Liver (tissue), 9 donors: Measurements from ENCODE around the gene PDRG1. TPM values are rescaled to one million over a fixed set of nuclear protein-coding genes. Genes with fewer than 3 reads are reported as not detected.

ENCODE experiments used
- DNase-seq: peaks from one replicate; pipeline ENCODE4 v3.0.0-alpha.2; 2017; ENCODE audit warnings: low spot score
- H3K27ac ChIP-seq, 2 donors: one replicate each; pipeline ENCODE4 v1.7.0; 2013; ENCODE audit warnings: inconsistent platforms in 2 of 2, low read length in 2 of 2, control low read depth in 1 of 2, low read depth in 1 of 2, mild to moderate bottlenecking in 1 of 2
- H3K27me3 ChIP-seq, 4 donors: one replicate each; pipeline versions ENCODE4 v1.6.1 to v1.7.0; 2013; ENCODE audit warnings: low read length in 3 of 4, inconsistent platforms in 1 of 4, mild to moderate bottlenecking in 1 of 4, moderate library complexity in 1 of 4; ENCODE audit not compliant: control insufficient read depth in 4 of 4, insufficient read depth in 4 of 4
- H3K36me3 ChIP-seq, 4 donors: one replicate each; pipeline versions ENCODE4 v1.6.1 to v1.7.0; 2013; ENCODE audit warnings: low read length in 3 of 4, mild to moderate bottlenecking in 3 of 4, low read depth in 1 of 4, moderate library complexity in 1 of 4; ENCODE audit not compliant: control insufficient read depth in 4 of 4, insufficient read depth in 3 of 4
- H3K4me1 ChIP-seq, 4 donors: one replicate each; pipeline versions ENCODE4 v1.6.1 to v1.7.0; 2013; ENCODE audit warnings: low read length in 3 of 4, mild to moderate bottlenecking in 3 of 4, moderate library complexity in 1 of 4; ENCODE audit not compliant: control insufficient read depth in 4 of 4, insufficient read depth in 4 of 4
- H3K4me3 ChIP-seq, 3 donors: one replicate each; pipeline versions ENCODE4 v1.6.1 to v1.7.0; 2013; ENCODE audit warnings: low read length in 3 of 3, control low read depth in 1 of 3, low read depth in 1 of 3, mild to moderate bottlenecking in 1 of 3
- H3K9ac ChIP-seq, 2 donors: one replicate each; pipeline ENCODE4 v1.7.0; 2013; ENCODE audit warnings: low read length in 2 of 2, mild to moderate bottlenecking in 2 of 2, moderate library complexity in 2 of 2, control low read depth in 1 of 2, low read depth in 1 of 2
- H3K9me3 ChIP-seq, 4 donors: one replicate each; pipeline versions ENCODE4 v1.6.1 to v1.7.0; 2013; ENCODE audit warnings: low read length in 3 of 4; ENCODE audit not compliant: control insufficient read depth in 4 of 4
- FOXA1 ChIP-seq: IDR thresholded peaks from 2 replicates; pipeline ENCODE4 v1.6.1; 2016; ENCODE audit warnings: antibody characterized with exemption
- GABPA ChIP-seq, 2 donors: IDR thresholded peaks in 1 of 2; conservative IDR thresholded peaks in 1 of 2; 2 replicates each; pipeline ENCODE4 v1.6.1; 2016; ENCODE audit warnings: antibody characterized with exemption in 2 of 2, mild to moderate bottlenecking in 1 of 2, moderate library complexity in 1 of 2
- HNF4A ChIP-seq, 2 donors: conservative IDR thresholded peaks; 2 replicates each; pipeline ENCODE4 v1.6.1; 2016; ENCODE audit warnings: antibody characterized with exemption in 2 of 2, mild to moderate bottlenecking in 2 of 2
- HNF4G ChIP-seq: IDR thresholded peaks from 2 replicates; pipeline ENCODE4 v1.6.1; 2016; ENCODE audit warnings: antibody characterized with exemption
- JUND ChIP-seq, 2 donors: IDR thresholded peaks; 2 replicates each; pipeline ENCODE4 v1.6.1; 2016; ENCODE audit warnings: antibody characterized with exemption in 2 of 2
- NR2F2 ChIP-seq: IDR thresholded peaks from 2 replicates; pipeline ENCODE4 v1.6.1; 2016; ENCODE audit warnings: antibody characterized with exemption
- RAD21 ChIP-seq, 2 donors: IDR thresholded peaks; 2 replicates each; pipeline ENCODE4 v1.6.1; 2016; ENCODE audit warnings: antibody characterized with exemption in 2 of 2, mild to moderate bottlenecking in 2 of 2
- RXRA ChIP-seq, 2 donors: IDR thresholded peaks; 2 replicates each; pipeline ENCODE4 v1.6.1; 2017 to 2018; ENCODE audit warnings: antibody characterized with exemption in 2 of 2, mild to moderate bottlenecking in 1 of 2
- TAF1 ChIP-seq: conservative IDR thresholded peaks from 2 replicates; pipeline ENCODE4 v1.6.1; 2016; ENCODE audit warnings: antibody characterized with exemption, mild to moderate bottlenecking
- YY1 ChIP-seq: IDR thresholded peaks from 2 replicates; pipeline ENCODE4 v1.6.1; 2016; ENCODE audit warnings: antibody characterized with exemption, mild to moderate bottlenecking
- ZBTB33 ChIP-seq: IDR thresholded peaks from 2 replicates; pipeline ENCODE4 v1.6.1; 2016; ENCODE audit warnings: antibody characterized with exemption
- WGBS: extraction: QIAGEN DNeasy Blood & Tissue Kit; methylation state at CpG from one replicate; pipeline ENCODE4 v1.1.7; 2013; 5-methylcytosine and 5-hydroxymethylcytosine counted together
- polyA plus RNA-seq, 2 donors: library from polyadenylated mRNA; stranded (reverse) in 1 of 2; unstranded in 1 of 2; fragments of 200-250 nt in 1 of 2; fragments of >200 nt in 1 of 2; fragmentation: Nextera tagmentation in 1 of 2; extraction: Ambion mirVana in 1 of 2; gene quantifications; one replicate each; pipeline versions ENCODE4 v1.2.1 to v1.2.3, GENCODE V29; 2013 to 2015
- total RNA-seq, 2 donors: library from RNA; depleted of rRNA; stranded (reverse); fragments of >200 nt; gene quantifications; one replicate each; pipeline ENCODE4 v1.2.3, GENCODE V29; 2014
- TF ChIP-seq, protein P1 (sequence below): IDR thresholded peaks from 2 replicates; pipeline ENCODE4 v1.6.1; 2016; ENCODE audit warnings: antibody characterized with exemption
- TF ChIP-seq, protein P2 (sequence below): IDR thresholded peaks from 2 replicates; pipeline ENCODE4 v1.6.1; 2016; ENCODE audit warnings: antibody characterized with exemption, mild to moderate bottlenecking
- donor health status: healthy.
- donor health status: healthy.
- donor health status: healthy.
- donor health status: healthy.
- donor health status: healthy.

The PDRG1 gene
- total and polyA plus RNA-seq, 4 donors = 2.2 to 8.0 (median 3.6) TPM

- Histone ChIP-seq H3K36me3 (no peaks in the 10 kb centered on the region), H3K4me3 (no peak overlapping the region), H3K27ac (no peak overlapping the region), H3K4me1 (no peaks in the 10 kb centered on the region), H3K9ac (no peak overlapping the region), H3K9me3 (no peaks in the 10 kb centered on the region), H3K27me3 (peaks cover 0 to 11% (median 4%) of the 10 kb centered on the region in 4 donors)
- no peak for DNase-seq
- WGBS = 46% methylated on average over 2 of the region's 2 CpGs
- TF ChIP-seq TAF1 = no peak
Observed at GRCh38 chr20:31962761-31963160, 10.9 kb upstream of the PDRG1 start.

DNA sequence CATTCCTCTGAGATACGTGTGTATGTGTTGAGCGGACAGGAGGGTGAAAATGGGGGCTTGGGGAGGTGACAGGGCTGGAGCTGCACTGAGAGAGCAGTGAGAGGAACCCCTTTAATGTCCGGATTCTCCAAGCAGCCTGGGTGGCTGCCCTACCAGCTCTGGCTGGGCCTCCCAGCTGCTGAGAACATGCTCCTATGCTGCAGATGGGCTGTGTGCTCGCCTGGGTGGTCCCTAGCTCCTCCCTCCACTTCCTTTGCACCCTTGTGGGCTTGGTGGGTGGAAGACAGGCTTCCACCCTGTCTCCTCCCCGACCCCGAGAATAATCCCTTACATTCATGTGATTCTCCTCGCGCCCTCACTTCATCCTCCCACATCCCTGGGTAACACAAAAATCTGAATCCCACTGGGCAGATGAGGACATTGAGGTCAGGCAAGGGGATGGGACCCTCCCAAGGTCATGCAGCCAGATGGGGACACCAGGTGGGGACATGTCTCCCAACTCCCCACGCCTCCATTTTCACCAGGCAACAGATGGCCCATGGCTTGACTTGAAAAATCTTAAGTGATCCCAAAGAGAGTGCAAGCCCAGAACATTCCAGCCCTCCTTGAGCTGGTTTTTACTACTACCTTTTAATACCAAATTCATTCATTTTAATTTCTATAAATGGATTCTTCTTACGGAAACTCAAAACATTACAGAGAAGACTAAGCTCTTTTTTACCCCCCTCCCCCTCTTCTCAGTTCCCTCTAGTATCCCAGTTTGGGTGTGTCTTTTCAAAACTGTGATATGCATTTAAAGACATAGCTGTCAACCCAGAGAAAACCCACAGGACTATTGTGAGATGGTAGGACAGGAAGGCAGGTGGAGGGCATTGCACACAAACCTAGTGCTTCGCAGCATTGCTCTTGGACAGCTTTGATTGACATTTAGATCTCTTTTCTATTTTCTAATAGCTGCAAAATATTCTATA is 5.0 kb upstream of the PDRG1 start:
- Histone ChIP-seq H3K9ac (no peak overlapping the region), H3K4me3 (no peak overlapping the region), H3K9me3 (no peaks in the 10 kb centered on the region), H3K36me3 (no peaks in the 10 kb centered on the region), H3K27ac (no peak overlapping the region), H3K4me1 (peaks cover 0 to 3% (median 0%) of the 10 kb centered on the region in 4 donors), H3K27me3 (peaks cover 0 to 4% (median 0%) of the 10 kb centered on the region in 4 donors)
- DNase-seq = no peak
- WGBS = 45% methylated on average over 11 of the region's 11 CpGs
- TF ChIP-seq RAD21 (IDR thresholded peaks at IDR 0.05) = no peak
- TF ChIP-seq FOXA1 = no peak
- no peak for TF ChIP-seq HNF4A (conservative IDR thresholded peaks at IDR 0.05)
- TF ChIP-seq JUND (IDR thresholded peaks at IDR 0.05) = no peak
- TF ChIP-seq NR2F2 = no peak
- TF ChIP-seq, protein P1, sequence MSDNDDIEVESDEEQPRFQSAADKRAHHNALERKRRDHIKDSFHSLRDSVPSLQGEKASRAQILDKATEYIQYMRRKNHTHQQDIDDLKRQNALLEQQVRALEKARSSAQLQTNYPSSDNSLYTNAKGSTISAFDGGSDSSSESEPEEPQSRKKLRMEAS = no peak
- TF ChIP-seq HNF4G = no peak
- no peak for TF ChIP-seq GABPA (IDR thresholded peaks at IDR 0.05 in 1 of 2, conservative IDR thresholded peaks at IDR 0.05 in 1 of 2)
- no peak for TF ChIP-seq RXRA (IDR thresholded peaks at IDR 0.05)
- TF ChIP-seq, protein P2, sequence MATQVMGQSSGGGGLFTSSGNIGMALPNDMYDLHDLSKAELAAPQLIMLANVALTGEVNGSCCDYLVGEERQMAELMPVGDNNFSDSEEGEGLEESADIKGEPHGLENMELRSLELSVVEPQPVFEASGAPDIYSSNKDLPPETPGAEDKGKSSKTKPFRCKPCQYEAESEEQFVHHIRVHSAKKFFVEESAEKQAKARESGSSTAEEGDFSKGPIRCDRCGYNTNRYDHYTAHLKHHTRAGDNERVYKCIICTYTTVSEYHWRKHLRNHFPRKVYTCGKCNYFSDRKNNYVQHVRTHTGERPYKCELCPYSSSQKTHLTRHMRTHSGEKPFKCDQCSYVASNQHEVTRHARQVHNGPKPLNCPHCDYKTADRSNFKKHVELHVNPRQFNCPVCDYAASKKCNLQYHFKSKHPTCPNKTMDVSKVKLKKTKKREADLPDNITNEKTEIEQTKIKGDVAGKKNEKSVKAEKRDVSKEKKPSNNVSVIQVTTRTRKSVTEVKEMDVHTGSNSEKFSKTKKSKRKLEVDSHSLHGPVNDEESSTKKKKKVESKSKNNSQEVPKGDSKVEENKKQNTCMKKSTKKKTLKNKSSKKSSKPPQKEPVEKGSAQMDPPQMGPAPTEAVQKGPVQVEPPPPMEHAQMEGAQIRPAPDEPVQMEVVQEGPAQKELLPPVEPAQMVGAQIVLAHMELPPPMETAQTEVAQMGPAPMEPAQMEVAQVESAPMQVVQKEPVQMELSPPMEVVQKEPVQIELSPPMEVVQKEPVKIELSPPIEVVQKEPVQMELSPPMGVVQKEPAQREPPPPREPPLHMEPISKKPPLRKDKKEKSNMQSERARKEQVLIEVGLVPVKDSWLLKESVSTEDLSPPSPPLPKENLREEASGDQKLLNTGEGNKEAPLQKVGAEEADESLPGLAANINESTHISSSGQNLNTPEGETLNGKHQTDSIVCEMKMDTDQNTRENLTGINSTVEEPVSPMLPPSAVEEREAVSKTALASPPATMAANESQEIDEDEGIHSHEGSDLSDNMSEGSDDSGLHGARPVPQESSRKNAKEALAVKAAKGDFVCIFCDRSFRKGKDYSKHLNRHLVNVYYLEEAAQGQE = no peak
- TF ChIP-seq ZBTB33 = no peak
- TF ChIP-seq TAF1 = no peak
- no peak for TF ChIP-seq YY1
